Occipital lobe (tissue), 2 donors: ENCODE results near the gene SLC25A47. TPM values are rescaled to one million over a fixed set of nuclear protein-coding genes. Genes with fewer than 3 reads are reported as not detected.
"Not testable (repeated sequence)": the region's sequence is repeated elsewhere in the genome, so short reads cannot be mapped to it uniquely, and the experiment has no call there.

ENCODE experiments used
- DNase-seq: peaks from one replicate; lab custom pipeline; 2025; lab: John Stamatoyannopoulos, UW
- total RNA-seq: library from RNA; depleted of rRNA; stranded (reverse); fragments of >200 nt; gene quantifications from one replicate; pipeline ENCODE4 v1.2.3, GENCODE V29; 2014

The SLC25A47 gene
- total RNA-seq, 1 donor from 2014 or later = not detected

DNA sequence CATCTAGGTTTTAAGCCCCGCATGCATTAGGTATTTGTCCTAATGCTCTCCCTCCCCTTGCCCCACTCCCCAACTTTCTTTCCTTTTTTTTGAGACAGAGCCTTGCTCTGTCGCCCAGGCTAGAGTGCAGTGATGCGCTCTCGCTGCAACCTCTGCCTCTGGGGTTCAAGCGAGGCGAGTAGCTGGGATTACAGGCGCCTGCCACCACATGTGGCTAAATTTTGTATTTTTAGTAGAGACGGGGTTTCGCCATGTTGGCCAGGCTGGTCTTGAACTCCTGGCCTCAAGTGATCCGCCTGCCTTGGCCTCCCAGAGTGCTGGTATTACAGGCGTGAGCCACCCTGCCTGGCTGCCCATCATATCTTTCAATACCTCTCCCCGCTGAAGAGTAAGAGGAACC lies 19.7 kb downstream of the SLC25A47 start:
- DNase-seq = not testable (repeated sequence)

DNA sequence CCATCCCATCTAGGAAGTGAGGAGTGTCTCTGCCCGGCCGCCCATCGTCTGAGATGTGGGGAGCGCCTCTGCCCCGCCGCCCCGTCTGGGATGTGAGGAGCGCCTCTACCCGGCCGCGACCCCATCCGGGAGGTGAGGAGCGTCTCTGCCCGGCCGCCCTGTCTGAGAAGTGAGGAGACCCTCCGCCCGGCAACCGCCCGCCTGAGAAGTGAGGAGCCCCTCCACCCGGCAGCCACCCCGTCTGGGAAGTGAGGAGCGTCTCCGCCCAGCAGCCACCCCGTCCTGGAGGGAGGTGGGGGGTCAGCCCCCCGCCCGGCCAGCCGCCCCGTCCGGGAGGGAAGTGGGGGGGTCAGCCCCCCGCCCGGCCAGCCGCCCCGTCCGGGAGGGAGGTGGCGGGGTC lies 21.5 kb downstream of the SLC25A47 start:
- DNase-seq = not testable (repeated sequence)

DNA sequence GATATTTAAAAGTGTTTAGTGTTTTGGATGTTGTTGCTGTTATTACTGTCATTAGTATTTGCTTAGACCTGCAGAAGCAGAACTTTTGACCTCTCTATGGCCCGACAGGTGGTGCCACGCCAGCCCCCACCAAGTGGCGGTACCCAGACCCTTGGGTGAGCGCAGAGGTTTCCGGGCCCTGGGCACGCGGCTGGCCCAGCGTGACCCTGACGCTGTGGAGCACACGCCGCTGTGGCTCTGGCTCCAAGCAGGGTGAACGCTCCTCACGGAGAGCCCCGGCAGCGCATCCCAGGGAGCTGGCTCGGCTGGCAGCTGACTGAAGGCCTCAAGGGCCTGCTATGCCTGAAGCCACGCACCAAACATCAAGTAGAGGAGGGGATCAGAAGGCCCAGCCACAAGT lies 22.6 kb downstream of the SLC25A47 start:
- DNase-seq = no peak

DNA sequence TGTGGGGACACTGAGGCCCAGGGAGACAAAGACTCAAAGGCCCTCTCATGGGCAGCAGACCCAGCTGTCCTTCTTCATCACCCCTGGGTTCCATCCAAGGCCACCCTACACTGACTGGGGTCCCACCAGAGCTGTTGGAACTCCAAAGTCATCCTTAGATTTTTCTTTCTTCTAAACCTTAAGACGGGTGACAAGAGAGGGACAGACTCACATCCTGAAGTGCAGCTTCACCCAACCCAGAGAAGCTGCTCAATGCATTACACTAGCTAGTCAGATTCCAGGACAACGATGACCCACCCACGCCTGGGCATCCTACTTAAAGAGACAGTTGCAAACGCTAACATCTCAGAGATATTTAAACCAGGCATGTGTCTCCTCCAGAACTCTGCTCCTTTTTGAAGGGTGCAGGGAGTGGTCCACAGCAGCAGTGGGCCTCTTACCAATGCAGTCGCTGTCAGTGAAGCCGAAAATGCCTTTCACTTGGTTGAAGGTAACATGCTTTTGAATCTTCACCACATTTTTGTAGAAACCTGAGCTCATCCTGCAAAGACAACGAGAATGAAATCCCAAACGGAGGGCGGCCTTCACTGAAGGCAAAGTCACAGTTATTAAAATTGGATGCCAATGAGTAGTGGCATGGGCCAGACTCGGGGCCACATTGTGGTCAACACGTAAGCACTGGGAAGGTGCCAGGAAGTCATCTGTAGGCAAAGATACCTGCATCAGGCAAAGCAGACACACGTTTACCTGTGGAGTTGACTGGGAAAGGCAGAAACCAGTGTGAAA lies 23.4 kb downstream of the SLC25A47 start:
- DNase-seq = no peak

DNA sequence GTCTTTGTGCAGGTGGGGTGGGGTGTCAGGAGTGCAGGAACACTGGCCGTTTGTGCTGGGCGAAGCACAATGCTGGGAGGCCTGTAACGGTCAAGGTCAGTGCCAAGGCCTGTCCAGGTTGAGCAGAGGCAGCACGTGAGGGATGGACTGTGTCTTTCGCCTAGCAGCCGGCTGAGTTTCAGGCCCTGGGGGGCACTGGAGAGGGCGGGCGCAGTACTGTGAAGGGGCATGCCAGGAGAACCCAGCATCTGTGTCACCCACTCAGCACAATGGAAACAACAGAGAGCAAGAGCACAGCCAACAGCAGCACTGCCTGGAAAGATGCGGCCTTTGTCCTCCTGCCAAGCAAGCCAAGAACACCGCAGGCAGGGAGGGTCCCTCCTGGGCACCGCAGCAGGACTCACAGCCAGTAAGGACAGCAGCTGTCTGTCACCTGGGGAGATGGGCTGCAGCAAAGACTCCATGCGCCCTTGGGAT lies 25.2 kb downstream of the SLC25A47 start:
- no peak for DNase-seq

DNA sequence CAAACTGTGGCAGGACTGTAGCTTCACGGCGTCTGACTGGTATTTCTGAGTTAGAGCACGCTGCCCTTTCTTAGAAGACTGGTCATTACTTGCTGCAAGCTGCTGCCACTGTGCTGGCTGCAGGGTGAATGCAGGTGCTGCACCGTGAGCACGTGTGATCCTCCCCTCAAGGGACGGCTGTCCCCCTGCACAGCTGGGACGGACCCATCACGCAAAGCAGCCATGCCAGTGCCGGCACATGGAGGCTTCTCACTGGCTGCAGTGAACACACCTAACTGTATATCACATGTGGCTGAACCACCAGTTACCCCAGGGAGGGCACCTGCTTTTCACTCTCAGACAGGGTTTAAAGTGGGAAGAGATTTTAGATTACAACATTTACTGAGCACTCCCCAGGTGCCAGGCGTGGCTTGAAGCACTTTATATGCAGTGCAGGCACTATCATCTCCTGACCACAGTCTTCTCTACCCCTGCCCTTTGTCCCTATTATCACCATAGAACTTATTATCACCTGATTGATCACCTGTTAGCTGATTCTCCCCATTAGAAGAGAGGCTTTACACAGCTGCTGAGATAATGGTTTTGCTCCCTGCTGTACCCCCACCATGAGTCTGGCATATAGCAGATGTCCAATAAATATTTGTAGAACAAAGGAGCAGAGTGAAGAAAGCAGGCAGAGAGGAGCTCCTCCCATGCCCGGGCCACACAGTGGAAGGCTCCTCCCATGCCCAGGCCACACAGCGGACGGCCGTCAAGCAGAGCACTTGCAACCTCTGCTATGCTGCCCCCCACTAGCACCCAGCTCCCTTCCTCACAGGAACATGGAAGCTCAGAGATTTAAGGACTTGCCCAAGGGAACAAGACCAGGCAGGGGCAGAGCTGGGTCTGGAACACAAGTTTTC lies 25.9 kb downstream of the SLC25A47 start:
- no peak for DNase-seq

DNA sequence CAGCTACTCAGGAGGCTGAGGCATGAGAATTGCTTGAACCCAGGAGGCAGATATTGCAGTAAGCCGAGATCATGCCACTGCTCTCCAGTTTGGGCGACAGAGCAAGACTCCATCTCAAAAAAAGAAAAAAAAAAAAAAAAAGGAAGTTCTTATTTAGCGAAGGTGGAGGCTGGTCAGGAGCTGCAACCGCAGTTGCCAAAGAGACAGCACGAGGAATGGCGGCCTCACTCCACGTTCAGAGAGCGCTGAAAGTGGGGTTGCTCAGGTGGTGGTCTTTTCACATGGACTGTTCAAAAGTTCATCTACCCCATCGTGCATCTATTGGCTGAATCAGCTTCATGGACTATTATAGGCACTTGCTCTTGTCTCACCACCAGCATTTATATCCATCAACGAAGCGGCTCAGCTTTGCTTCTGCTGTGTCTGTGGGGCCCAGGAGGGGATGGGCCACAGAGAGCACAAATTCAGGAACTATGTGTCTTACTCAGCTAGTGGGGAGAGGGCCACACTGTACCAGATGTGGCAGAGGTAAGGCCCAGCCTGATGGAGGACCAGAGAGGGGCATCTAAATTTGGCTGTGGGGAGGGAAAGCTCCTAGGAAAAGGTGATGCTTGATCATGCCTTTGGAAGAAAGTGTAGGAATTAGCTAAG lies 27.3 kb downstream of the SLC25A47 start:
- no peak for DNase-seq

DNA sequence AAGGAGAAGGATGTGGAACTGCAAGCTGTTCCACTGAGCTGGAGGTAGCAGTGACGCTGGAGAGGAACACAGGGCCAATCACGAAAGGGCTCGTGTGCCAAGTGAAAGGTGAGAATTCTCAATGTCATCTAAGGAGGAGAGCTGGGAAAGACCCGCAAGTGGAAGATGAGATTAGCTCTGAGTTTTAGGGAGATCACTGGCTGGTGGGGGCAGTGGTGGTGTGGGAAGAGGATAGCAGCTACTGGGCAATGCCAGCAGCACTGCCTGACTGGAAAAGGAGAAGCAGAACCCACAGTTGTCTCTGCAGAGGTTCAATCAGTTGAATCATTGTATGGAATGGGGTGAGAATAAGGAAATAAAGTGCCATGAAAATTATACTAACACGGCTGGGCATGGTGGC lies 27.8 kb downstream of the SLC25A47 start:
- DNase-seq = no peak

DNA sequence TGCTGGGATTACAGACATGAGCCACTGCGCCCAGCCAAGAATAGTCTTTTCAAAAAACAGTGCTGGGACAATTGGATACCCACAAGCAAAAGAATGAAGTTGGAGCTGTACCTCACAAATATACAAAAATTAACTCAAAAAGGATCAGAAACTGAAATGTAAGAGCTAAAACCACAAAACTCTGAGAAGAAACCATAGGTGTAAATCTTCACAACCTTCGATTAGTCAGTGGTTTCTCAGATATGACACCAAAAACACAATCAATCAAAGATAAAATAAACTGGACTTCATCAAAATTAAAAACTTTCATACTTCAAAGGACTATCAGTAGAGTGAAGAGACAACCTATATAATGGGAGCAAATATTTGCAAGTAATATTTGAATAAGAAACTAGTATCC lies 35.3 kb downstream of the SLC25A47 start:
- DNase-seq = no peak

DNA sequence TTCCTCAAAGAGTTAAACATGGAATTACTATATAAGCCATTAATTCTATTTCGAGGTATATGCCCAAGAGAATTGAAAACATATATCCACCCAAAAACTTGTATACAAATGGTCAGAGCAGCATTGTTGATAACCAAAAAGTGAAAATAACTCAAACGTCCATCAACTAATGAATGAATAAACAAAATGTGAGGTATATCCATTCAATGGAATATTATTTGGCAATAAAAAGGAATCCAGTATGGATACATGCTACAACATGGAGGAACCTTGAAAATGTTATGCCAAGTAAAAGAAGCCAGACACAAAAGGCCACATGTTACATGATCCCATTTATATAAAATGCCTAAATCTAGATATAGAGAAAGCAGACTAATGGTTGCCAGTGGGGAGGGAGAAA lies 36.0 kb downstream of the SLC25A47 start:
- DNase-seq = no peak

DNA sequence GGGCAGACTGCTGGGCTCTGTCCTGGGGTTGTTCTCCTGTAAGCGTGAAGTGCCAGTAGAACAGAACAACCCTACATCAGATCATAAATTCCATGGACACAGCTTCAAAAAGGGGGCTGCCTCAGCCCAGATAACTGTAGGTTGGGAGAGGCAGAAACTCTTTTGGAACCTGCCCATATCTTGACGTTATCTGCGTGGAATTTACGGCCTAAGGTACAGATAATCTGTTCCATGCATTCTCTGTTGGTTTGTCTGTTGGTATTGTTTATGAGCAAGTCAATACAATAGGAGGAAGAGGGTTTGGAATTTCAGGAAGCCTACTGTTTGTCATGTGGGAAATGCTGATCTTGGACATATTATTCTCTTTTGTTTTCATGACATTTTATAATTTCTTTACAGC lies 36.7 kb downstream of the SLC25A47 start:
- no peak for DNase-seq

DNA sequence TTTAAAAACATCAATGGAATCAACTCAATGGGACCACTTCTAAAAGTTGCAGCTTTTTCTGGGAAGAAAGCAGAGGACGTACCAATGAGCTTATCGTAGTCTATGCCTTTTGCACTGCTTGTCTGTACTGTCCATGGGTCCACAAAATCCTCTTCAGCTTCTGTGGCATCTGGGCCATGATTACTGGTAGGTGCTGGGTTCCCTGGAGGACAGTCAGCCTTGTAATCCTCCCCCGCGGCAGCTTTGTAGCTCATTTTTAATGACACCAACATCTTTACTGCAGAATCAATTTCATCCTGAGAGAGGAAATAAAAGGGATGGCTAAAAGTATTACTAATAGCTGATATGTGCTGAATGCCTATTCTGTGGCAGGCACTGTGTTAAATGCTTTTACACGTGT lies 38.5 kb downstream of the SLC25A47 start:
- no peak for DNase-seq

DNA sequence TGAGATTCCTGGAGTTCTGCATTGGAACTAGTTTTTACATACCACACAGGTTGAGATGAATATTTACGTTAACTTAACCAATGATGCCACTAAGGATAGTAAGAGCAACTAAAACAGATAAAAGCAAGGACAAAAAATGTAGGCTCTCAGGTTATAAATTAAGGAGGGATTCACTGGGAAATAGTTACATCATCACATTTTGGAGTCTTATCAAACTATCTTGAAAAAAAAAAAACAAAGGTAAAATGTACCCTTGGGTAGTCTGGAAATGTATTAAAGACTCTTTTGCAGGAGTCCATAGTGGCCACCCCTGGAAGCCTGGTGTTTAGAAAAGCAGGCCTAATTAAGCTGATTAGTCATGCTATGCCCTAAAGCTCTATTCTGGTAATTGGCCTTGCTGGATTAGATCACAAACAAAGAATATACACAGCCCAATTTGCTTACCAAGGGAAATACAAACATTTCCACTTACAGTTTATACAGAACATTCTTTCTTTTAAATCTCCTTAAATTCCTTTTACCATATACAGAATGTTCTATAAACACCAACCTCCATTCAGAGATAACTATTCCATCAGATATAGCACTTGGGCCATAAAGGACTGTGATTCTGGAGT lies 39.3 kb downstream of the SLC25A47 start:
- DNase-seq = no peak

DNA sequence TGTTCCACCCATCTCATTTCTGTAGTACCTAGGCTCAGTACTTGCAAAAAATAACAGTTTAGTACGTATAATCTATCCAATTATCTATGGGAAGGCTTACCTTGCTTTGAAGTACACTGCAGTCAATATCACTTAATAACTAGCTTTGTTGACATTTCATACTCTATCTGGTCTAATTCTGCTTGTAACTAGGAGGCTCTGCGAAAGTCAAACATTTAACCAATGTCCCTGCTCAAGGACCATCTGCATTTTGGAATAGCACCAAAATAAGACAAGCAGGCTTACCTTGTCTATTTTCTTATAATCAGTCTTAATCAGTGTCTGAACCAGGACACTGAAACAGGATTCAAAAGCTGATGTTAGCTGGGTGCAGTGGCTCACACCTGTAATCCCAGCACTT lies 39.9 kb downstream of the SLC25A47 start:
- no peak for DNase-seq

DNA sequence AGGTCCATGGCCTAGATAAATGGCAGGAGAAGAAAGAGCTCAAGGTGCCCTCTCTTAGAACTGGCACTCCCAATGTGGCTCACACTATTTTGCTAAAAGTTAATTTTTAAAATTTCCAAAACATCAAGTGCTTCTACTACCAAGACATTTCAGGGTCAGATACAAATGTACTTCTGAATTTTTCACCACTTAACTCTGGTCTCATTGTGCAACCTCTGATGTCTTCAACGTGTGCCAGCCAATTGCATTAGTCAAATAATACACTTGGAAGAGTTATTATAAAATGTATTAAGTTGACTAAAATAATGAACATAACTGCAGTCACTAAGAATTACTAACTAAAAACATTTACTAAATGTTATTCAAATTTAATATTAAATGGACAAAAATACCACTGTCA lies 41.3 kb downstream of the SLC25A47 start:
- no peak for DNase-seq

DNA sequence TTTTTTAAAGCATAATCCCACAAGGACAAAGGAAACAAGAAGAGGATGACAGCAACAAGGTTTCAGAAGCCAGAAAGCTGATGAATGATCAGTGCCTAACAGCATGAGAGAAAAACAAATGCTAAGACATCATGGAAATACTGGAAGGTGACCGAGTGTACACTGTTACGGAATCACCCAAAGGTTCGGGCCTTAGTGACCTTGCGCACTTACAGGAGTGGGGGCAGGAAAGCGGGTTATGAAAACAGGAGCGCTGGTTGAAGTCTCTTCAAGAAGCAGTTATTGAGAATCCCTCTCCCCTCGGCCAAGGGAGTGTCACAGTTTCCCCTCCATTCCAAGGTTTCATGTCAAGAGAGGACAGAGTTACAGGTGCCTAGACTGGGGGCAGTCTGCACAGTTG lies 42.6 kb downstream of the SLC25A47 start:
- DNase-seq = no peak

DNA sequence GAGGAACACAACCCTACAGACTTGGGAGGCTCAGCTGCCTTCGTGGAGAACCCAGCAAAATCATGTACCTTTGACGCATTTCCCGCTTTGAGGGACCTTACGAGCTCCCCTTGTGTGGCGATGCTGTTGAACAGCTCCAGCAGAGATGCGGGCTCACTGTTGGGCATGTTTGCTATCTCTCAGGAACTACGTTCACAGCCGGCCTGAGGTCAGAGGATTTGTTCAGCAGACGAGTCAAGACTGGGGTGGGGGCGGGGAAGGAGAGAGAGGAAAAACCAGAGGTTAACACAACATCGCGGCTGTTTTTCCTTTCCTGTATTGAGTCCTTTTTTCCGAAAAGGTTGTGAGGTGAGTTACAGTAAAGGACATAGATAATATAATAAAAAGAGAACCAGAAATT lies 45.9 kb downstream of the SLC25A47 start:
- DNase-seq = no peak

DNA sequence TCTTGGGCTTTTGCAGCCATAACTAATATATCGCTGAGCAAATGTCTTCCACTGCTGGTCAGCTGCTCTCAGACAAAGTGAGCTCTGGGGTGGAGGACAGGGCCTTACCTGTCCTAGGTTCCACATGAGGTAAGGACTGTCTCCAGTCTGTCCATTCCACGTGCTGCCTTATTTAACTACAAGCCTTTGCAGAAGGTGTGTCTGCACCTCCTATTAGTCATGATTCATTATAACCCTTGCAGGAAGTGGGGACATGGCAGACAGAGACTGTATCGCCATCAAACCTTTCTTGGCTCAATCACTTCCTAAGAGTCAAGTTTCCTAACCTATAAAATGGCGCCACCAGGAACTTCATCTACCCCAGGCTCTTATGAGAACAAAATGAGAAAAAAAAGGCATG lies 46.9 kb downstream of the SLC25A47 start:
- DNase-seq = no peak

DNA sequence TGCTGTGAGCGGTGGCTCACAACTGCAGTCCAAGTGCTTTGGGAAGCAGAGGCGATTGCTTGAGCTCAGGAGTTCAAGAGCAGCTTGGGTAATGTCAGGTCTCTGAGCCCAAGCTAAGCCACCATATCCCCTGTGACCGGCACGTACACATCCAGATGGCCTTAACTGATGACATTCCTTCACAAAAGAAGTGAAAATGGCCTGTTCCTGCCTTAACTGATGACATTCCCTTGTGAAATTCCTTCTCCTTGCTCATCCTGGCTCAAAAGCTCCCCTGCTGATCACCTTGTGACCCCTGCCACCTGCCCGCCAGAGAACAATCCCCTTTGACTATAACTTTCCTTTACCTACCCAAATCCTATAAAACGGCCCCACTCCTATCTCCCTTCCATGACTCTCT lies 48.6 kb downstream of the SLC25A47 start:
- no peak for DNase-seq

DNA sequence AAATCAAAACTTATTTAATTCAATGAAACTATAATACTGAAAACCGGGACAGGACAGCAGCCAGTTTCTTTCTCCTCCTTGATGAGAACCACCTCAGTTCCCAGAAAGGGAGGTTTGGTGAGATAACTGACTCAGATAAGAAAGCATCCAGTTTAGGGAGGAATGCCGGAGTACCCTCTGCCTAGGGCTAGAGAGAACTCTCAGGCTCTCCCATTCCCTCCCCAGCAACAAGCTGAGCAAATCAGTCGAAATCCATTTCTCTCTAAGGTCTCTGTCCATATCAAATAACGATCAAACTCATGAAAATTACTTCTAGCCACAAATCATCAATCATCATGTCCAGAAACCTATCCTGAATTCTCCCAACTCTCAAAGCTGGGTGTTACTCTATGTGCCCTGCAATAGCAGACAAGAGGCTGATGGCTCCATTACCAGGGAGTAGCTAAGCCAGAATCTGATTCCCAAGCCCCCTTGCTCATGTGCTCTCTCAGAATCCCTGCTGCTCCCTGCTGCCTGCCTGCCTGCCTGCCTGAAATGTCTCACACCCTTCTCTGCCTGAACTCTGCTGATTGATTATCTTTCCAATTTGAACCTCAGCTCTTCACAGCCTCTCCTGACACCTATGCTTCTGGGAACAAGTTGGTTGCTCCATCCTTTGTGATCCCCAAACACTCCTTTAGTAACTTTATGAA lies 49.4 kb downstream of the SLC25A47 start:
- no peak for DNase-seq

DNA sequence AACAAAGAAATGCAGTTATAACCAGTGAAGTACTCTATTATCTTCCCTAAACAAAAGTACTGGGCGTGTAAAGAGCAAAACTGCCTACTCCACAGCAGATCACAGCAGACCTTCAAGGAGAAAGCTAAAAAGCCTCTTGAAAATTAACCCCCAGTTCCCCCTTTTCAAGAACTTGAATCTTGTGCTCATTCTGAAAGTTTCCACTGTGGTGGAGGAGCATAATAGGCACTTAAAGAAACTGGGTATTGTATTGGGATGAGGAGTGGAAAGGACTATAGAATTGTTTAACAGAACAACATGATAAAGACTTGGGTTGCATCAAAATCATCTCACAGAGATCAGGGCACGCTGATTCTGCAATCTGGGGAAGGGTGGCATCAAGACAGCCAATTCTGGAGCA lies 51.1 kb downstream of the SLC25A47 start:
- no peak for DNase-seq
